Measurements from ENCODE around the gene PAX4. TPM values are rescaled to one million over a fixed set of nuclear protein-coding genes. Genes with fewer than 3 reads are reported as not detected.

The PAX4 gene
- total and polyA plus RNA-seq, 4 experiments from 2014 or later, result not detected

GRCh38 chr7:127628445-127628844 lies 10.5 kb upstream of the PAX4 start:
- no peaks in the 10 kb centered on the region for H3K9me3 Mint-ChIP-seq
- peaks cover 0 to 1% (median 0%) of the 10 kb centered on the region in 4 donors for H3K4me1 Mint-ChIP-seq
- Histone ChIP-seq H3K27me3 (ENCODE audit: insufficient read depth, low read length) (no peaks in the 10 kb centered on the region), H3K9me3 (ENCODE audit: control insufficient read depth in 1 of 2, low read length in 2 of 2) (no peaks in the 10 kb centered on the region), H3K27ac (ENCODE audit: low read depth, low read length) (no peak overlapping the region), H3K4me1 (ENCODE audit: insufficient read depth, low read length) (no peaks in the 10 kb centered on the region), H3K36me3 (ENCODE audit: insufficient read depth, low read length) (no peaks in the 10 kb centered on the region), H3K4me3 (ENCODE audit: low read length in 2 of 2) (no peak overlapping the region)
- ChIA-PET POLR2A (ENCODE audit: partially characterized antibody) (no interaction called here), CTCF (ENCODE audit: partially characterized antibody) (interaction anchor here (0.6 to 0.8 kb wide), 2 partner anchors 279 to 580 kb away, joined by 3 read pairs; no protein-coding TSS in a partner anchor)
- no peak overlapping the region for H3K27ac Mint-ChIP-seq
- no peak overlapping the region for H3K4me3 Mint-ChIP-seq
- intact Hi-C loops (cut with micrococcal nuclease), result no loop called here
- H3K36me3 Mint-ChIP-seq, result no peaks in the 10 kb centered on the region
- H3K27me3 Mint-ChIP-seq, result peaks cover 14 to 22% of the 10 kb centered on the region in 2 donors
- DNase-seq, result no peak

GRCh38 chr7:127625331-127625730 lies 7.4 kb upstream of the PAX4 start:
- H3K4me3 Mint-ChIP-seq, result no peak overlapping the region
- no peaks in the 10 kb centered on the region for H3K27me3 ChIP-seq (ENCODE audit: insufficient read depth, low read length)
- H3K27ac ChIP-seq (ENCODE audit: low read depth, low read length), result no peak overlapping the region
- DNase-seq, result no peak
- ChIA-PET POLR2A (ENCODE audit: partially characterized antibody) (no interaction called here), CTCF (ENCODE audit: partially characterized antibody) (no interaction called here)
- H3K27ac Mint-ChIP-seq, result no peak overlapping the region
- no peaks in the 10 kb centered on the region for H3K4me1 ChIP-seq (ENCODE audit: insufficient read depth, low read length)
- intact Hi-C loops (cut with micrococcal nuclease), result no loop called here
- no peak overlapping the region for H3K4me3 ChIP-seq (ENCODE audit: low read length in 2 of 2)
- H3K27me3 Mint-ChIP-seq, result peaks cover 17 to 34% of the 10 kb centered on the region in 2 donors
- no peaks in the 10 kb centered on the region for H3K9me3 ChIP-seq (ENCODE audit: control insufficient read depth in 1 of 2, low read length in 2 of 2)
- peaks cover 0 to 6% (median 2%) of the 10 kb centered on the region in 4 donors for H3K4me1 Mint-ChIP-seq
- no peaks in the 10 kb centered on the region for H3K9me3 Mint-ChIP-seq
- no peaks in the 10 kb centered on the region for H3K36me3 ChIP-seq (ENCODE audit: insufficient read depth, low read length)
- H3K36me3 Mint-ChIP-seq, result no peaks in the 10 kb centered on the region

- H3K9me3 ChIP-seq (ENCODE audit: control insufficient read depth in 1 of 2, low read length in 2 of 2), result no peaks in the 10 kb centered on the region
- H3K9me3 Mint-ChIP-seq, result no peaks in the 10 kb centered on the region
- peaks cover 0 to 7% (median 2%) of the 10 kb centered on the region in 4 donors for H3K4me1 Mint-ChIP-seq
- no peaks in the 10 kb centered on the region for H3K36me3 ChIP-seq (ENCODE audit: insufficient read depth, low read length)
- H3K4me1 ChIP-seq (ENCODE audit: insufficient read depth, low read length), result no peaks in the 10 kb centered on the region
- H3K27me3 ChIP-seq (ENCODE audit: insufficient read depth, low read length), result peaks cover 11% of the 10 kb centered on the region
- POLR2A ChIA-PET (ENCODE audit: partially characterized antibody), result no interaction called here
- CTCF ChIA-PET (ENCODE audit: partially characterized antibody), result no interaction called here
- peak overlapping the region in 1 of 7 donors; percentile 33 for H3K27ac Mint-ChIP-seq
- no peaks in the 10 kb centered on the region for H3K36me3 Mint-ChIP-seq
- H3K4me3 Mint-ChIP-seq, result peak overlapping the region in 2 of 8 donors; percentile 5 to 14
- H3K27me3 Mint-ChIP-seq, result peaks cover 42 to 55% of the 10 kb centered on the region in 2 donors
- no peak overlapping the region for H3K27ac ChIP-seq (ENCODE audit: low read depth, low read length)
- H3K4me3 ChIP-seq (ENCODE audit: low read length in 2 of 2), result no peak overlapping the region
- no peak for DNase-seq
- intact Hi-C loops (cut with micrococcal nuclease), result no loop called here
These were observed 2.7 kb upstream of the PAX4 start for GRCh38 chr7:127620406-127621233.

- Mint-ChIP-seq H3K27me3 (peaks cover 42 to 54% of the 10 kb centered on the region in 2 donors), H3K36me3 (no peaks in the 10 kb centered on the region), H3K4me1 (peaks cover 0 to 7% (median 2%) of the 10 kb centered on the region in 4 donors), H3K4me3 (no peak overlapping the region), H3K27ac (no peak overlapping the region), H3K9me3 (no peaks in the 10 kb centered on the region)
- intact Hi-C loops (cut with micrococcal nuclease), result no loop called here
- ChIA-PET POLR2A (ENCODE audit: partially characterized antibody) (no interaction called here), CTCF (ENCODE audit: partially characterized antibody) (no interaction called here)
- Histone ChIP-seq H3K36me3 (ENCODE audit: insufficient read depth, low read length) (no peaks in the 10 kb centered on the region), H3K27ac (ENCODE audit: low read depth, low read length) (no peak overlapping the region), H3K27me3 (ENCODE audit: insufficient read depth, low read length) (peaks cover 11% of the 10 kb centered on the region), H3K4me1 (ENCODE audit: insufficient read depth, low read length) (no peaks in the 10 kb centered on the region), H3K4me3 (ENCODE audit: low read length in 2 of 2) (no peak overlapping the region), H3K9me3 (ENCODE audit: control insufficient read depth in 1 of 2, low read length in 2 of 2) (no peaks in the 10 kb centered on the region)
- DNase-seq, result peak in 1 of 5 donors; percentile 2
These were observed 1.9 kb upstream of the PAX4 start for GRCh38 chr7:127619681-127620405.

GRCh38 chr7:127618775-127619174 lies 833 bp upstream of the PAX4 start:
- Histone ChIP-seq H3K4me3 (ENCODE audit: low read length in 2 of 2) (no peak overlapping the region), H3K27ac (ENCODE audit: low read depth, low read length) (no peak overlapping the region), H3K4me1 (ENCODE audit: insufficient read depth, low read length) (no peaks in the 10 kb centered on the region), H3K9me3 (ENCODE audit: control insufficient read depth in 1 of 2, low read length in 2 of 2) (no peaks in the 10 kb centered on the region), H3K36me3 (ENCODE audit: insufficient read depth, low read length) (no peaks in the 10 kb centered on the region), H3K27me3 (ENCODE audit: insufficient read depth, low read length) (peaks cover 11% of the 10 kb centered on the region)
- intact Hi-C loops (cut with micrococcal nuclease), result no loop called here
- H3K4me3 Mint-ChIP-seq, result no peak overlapping the region
- CTCF ChIA-PET (ENCODE audit: partially characterized antibody), result no interaction called here
- no peak for DNase-seq
- POLR2A ChIA-PET (ENCODE audit: partially characterized antibody), result no interaction called here
- peaks cover 43 to 51% of the 10 kb centered on the region in 2 donors for H3K27me3 Mint-ChIP-seq
- peaks cover 0 to 7% (median 2%) of the 10 kb centered on the region in 4 donors for H3K4me1 Mint-ChIP-seq
- H3K36me3 Mint-ChIP-seq, result no peaks in the 10 kb centered on the region
- no peaks in the 10 kb centered on the region for H3K9me3 Mint-ChIP-seq
- no peak overlapping the region for H3K27ac Mint-ChIP-seq

GRCh38 chr7:127616724-127617123 lies 1.2 kb downstream of the PAX4 start:
- no peak overlapping the region for H3K4me3 Mint-ChIP-seq
- CTCF ChIA-PET (ENCODE audit: partially characterized antibody), result no interaction called here

GRCh38 chr7:127612263-127612662 lies 5.7 kb downstream of the PAX4 start:
- no peaks in the 10 kb centered on the region for H3K4me1 ChIP-seq (ENCODE audit: insufficient read depth, low read length)
- intact Hi-C loops (cut with micrococcal nuclease), result no loop called here
- no peaks in the 10 kb centered on the region for H3K4me1 Mint-ChIP-seq
- no peak for DNase-seq
- no peak overlapping the region for H3K4me3 Mint-ChIP-seq
- POLR2A ChIA-PET (ENCODE audit: partially characterized antibody), result no interaction called here
- H3K36me3 ChIP-seq (ENCODE audit: insufficient read depth, low read length), result no peaks in the 10 kb centered on the region
- H3K4me3 ChIP-seq (ENCODE audit: low read length in 2 of 2), result no peak overlapping the region
- no peaks in the 10 kb centered on the region for H3K36me3 Mint-ChIP-seq
- no peaks in the 10 kb centered on the region for H3K9me3 ChIP-seq (ENCODE audit: control insufficient read depth in 1 of 2, low read length in 2 of 2)
- peaks cover 0 to 4% (median 0%) of the 10 kb centered on the region in 8 donors for H3K9me3 Mint-ChIP-seq
- no peak overlapping the region for H3K27ac Mint-ChIP-seq
- CTCF ChIA-PET (ENCODE audit: partially characterized antibody), result interaction anchor here (1.2 kb wide), 1 partner anchor 55 kb away, joined by 3 read pairs; no protein-coding TSS in a partner anchor
- no peak overlapping the region for H3K27ac ChIP-seq (ENCODE audit: low read depth, low read length)
- H3K27me3 Mint-ChIP-seq, result peaks cover 15 to 29% of the 10 kb centered on the region in 2 donors
- H3K27me3 ChIP-seq (ENCODE audit: insufficient read depth, low read length), result peaks cover 4% of the 10 kb centered on the region

More at GRCh38 chr7:127616724-127617123, 1.2 kb downstream of the PAX4 start:
- peaks cover 0 to 7% (median 2%) of the 10 kb centered on the region in 4 donors for H3K4me1 Mint-ChIP-seq
- Histone ChIP-seq H3K36me3 (ENCODE audit: insufficient read depth, low read length) (no peaks in the 10 kb centered on the region), H3K4me3 (ENCODE audit: low read length in 2 of 2) (no peak overlapping the region), H3K4me1 (ENCODE audit: insufficient read depth, low read length) (no peaks in the 10 kb centered on the region), H3K27ac (ENCODE audit: low read depth, low read length) (no peak overlapping the region), H3K9me3 (ENCODE audit: control insufficient read depth in 1 of 2, low read length in 2 of 2) (no peaks in the 10 kb centered on the region), H3K27me3 (ENCODE audit: insufficient read depth, low read length) (peaks cover 11% of the 10 kb centered on the region)
- POLR2A ChIA-PET (ENCODE audit: partially characterized antibody), result no interaction called here
- H3K36me3 Mint-ChIP-seq, result no peaks in the 10 kb centered on the region
- H3K27ac Mint-ChIP-seq, result no peak overlapping the region
- intact Hi-C loops (cut with micrococcal nuclease), result no loop called here
- H3K9me3 Mint-ChIP-seq, result peaks cover 0 to 4% (median 0%) of the 10 kb centered on the region in 8 donors
- DNase-seq, result no peak
- H3K27me3 Mint-ChIP-seq, result peaks cover 42 to 55% of the 10 kb centered on the region in 2 donors

Data from CD4-positive, alpha-beta memory T cell (primary cell).